Progenitor cell of endocrine pancreas (in vitro differentiated cells): Measurements from ENCODE around the gene MTFMT. TPM values are rescaled to one million over a fixed set of nuclear protein-coding genes. Genes with fewer than 3 reads are reported as not detected.
"Not testable (repeated sequence)": the region's sequence is repeated elsewhere in the genome, so short reads cannot be mapped to it uniquely, and the experiment has no call there.

ENCODE experiments used
- DNase-seq: peaks from one replicate; pipeline ENCODE4 v3.0.0; 2021; ENCODE audit warnings: low spot score; ENCODE audit not compliant: unreplicated experiment
- H3K27ac Mint-ChIP-seq: 2 replicates; pipeline ENCODE4 v1.8.0; 2021; ENCODE audit warnings: mild to moderate bottlenecking, moderate library complexity, mixed read lengths
- H3K27me3 Mint-ChIP-seq: 2 replicates; pipeline ENCODE4 v1.8.0; 2021; ENCODE audit warnings: mixed read lengths
- H3K36me3 Mint-ChIP-seq: 2 replicates; pipeline ENCODE4 v1.8.0; 2022; ENCODE audit warnings: mixed read lengths; ENCODE audit not compliant: insufficient read depth
- H3K4me1 Mint-ChIP-seq: 2 replicates; pipeline ENCODE4 v1.8.0; 2021; ENCODE audit warnings: low read depth, mixed read lengths
- H3K4me3 Mint-ChIP-seq: 2 replicates; pipeline ENCODE4 v1.8.0; 2021; ENCODE audit warnings: low read depth, mild to moderate bottlenecking, moderate library complexity, mixed read lengths
- H3K9me3 Mint-ChIP-seq: 2 replicates; pipeline ENCODE4 v1.8.0; 2021; ENCODE audit warnings: low read depth, mixed read lengths
- CTCF ChIP-seq: fragments of 200-600 bp; sonication (generic); IDR thresholded peaks from one replicate; pipeline ENCODE4 v1.5.0; 2021; ENCODE audit warnings: antibody characterized with exemption, mild to moderate bottlenecking; ENCODE audit not compliant: unreplicated experiment
- long read RNA-seq: library from polyadenylated mRNA; unstranded; transcript quantifications from one replicate; pipeline ENCODE4 v2.0.0, GENCODE V29; 2020
- total RNA-seq: library from RNA; stranded (reverse); gene quantifications from 2 replicates; pipeline ENCODE4 v1.2.1, GENCODE V29; 2021

Gene MTFMT
- 14.0 and 19.4 TPM in 2 replicates for total RNA-seq
- long read RNA-seq, transcript MTFMT-201 (9 exons, 2,734 nt) = major isoform, 30 of 39 reads
- long read RNA-seq, partial matches to known transcripts = 3 of 39 reads
- long read RNA-seq, other reads (novel, unspliced or antisense) = 5 of 39 reads

- Mint-ChIP-seq H3K36me3 (peaks cover 8% of the 10 kb centered on the region), H3K9me3 (no peaks in the 10 kb centered on the region), H3K4me1 (peaks cover 16% of the 10 kb centered on the region), H3K27me3 (peaks cover 10% of the 10 kb centered on the region), H3K27ac (peak within 1 kb of the TSS; percentile 54), H3K4me3 (peak within 1 kb of the TSS; percentile 74)
- peak; percentile 20 for TF ChIP-seq CTCF
- peak; percentile 87 for DNase-seq
Observed at GRCh38 chr15:65028921-65029735, at the start of gene MTFMT. Gene MTFMT (minus strand): TSS chr15:65029639. CDS start chr15:65029613, 26 bp downstream.

DNA sequence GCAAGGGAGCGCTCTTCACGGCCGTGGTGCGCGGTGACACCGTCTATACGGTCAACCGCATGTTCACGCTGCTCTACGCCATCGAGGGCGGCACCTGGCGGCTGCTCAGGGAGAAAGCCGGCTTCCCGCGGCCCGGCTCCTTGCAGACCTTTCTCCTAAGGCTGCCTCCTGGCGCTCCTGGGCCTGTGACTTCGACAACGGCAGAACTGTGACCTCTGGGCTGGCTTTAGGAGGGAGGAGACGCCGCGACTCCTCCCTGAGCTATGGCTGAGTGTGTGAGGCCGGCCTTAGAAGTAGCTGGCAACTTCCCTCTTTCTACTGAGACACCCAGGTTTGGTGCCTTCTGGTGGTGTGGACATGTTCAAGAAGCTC lies 48.5 kb upstream of the MTFMT start:
- peaks cover 47% of the 10 kb centered on the region for H3K27me3 Mint-ChIP-seq
- DNase-seq = peak; percentile 38
- peaks cover 9% of the 10 kb centered on the region for H3K4me1 Mint-ChIP-seq
- no peaks in the 10 kb centered on the region for H3K36me3 Mint-ChIP-seq
- peak overlapping the region; percentile 85 for H3K27ac Mint-ChIP-seq
- H3K4me3 Mint-ChIP-seq = no peak overlapping the region
- H3K9me3 Mint-ChIP-seq = peaks cover 8% of the 10 kb centered on the region
- peak; percentile 60 for TF ChIP-seq CTCF

DNA sequence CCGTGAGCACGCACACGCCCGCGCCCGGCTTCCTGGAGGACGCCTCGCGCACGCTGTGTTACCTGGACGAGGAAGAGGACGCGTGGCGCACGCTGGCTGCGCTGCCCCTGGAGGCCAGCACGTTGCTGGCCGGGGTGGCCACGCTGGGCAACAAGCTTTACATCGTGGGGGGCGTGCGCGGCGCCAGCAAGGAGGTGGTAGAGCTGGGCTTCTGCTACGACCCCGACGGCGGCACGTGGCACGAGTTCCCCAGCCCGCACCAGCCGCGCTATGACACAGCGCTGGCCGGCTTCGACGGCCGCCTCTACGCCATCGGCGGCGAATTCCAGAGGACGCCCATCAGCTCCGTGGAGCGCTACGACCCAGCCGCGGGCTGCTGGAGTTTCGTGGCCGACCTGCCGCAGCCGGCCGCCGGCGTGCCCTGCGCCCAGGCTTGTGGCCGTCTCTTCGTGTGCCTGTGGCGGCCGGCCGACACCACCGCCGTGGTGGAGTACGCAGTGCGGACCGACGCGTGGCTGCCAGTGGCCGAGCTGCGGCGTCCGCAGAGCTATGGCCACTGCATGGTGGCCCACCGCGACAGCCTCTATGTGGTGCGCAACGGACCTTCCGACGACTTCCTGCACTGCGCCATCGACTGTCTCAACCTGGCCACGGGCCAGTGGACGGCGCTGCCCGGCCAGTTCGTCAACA lies 48.0 kb upstream of the MTFMT start:
- H3K27ac Mint-ChIP-seq = peak overlapping the region; percentile 85
- DNase-seq = no peak

DNA sequence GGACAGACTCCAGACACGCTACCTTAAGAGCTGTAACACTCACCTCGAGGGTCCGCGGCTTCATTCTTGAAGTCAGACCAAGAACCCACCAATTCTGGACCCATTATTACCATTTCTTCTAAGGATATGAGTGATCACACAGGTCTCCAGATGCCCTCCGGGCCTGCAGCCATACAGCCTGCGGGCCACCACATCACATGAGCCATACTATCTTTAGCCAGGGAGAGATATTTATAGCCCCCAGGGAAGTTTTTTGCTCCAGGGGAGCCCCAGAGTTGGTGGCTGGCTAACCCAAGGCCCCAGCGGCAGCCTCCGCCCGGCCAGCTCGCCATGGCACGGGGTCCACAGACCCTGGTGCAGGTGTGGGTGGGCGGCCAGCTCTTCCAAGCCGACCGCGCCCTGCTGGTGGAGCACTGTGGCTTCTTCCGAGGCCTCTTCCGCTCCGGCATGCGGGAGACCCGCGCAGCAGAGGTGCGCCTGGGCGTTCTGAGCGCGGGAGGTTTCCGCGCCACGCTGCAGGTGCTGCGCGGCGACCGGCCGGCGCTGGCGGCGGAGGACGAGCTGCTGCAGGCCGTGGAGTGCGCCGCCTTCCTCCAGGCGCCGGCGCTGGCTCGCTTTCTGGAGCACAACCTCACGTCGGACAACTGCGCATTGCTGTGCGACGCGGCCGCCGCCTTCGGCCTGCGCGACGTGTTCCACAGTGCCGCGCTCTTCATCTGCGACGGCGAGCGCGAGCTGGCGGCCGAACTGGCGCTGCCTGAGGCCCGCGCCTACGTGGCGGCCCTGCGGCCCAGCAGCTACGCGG lies 47.2 kb upstream of the MTFMT start, which contains the start of gene KBTBD13:
KBTBD13 (plus strand) TSS at position 261 of the 805 bp plus-strand sequence; CDS start at position 331, 70 bp downstream.
- H3K4me1 Mint-ChIP-seq = no peaks in the 10 kb centered on the region
- no peaks in the 10 kb centered on the region for H3K36me3 Mint-ChIP-seq
- H3K4me3 Mint-ChIP-seq = no peak within 1 kb of the TSS
- H3K27me3 Mint-ChIP-seq = peaks cover 37% of the 10 kb centered on the region
- peaks cover 8% of the 10 kb centered on the region for H3K9me3 Mint-ChIP-seq
- H3K27ac Mint-ChIP-seq = peak within 1 kb of the TSS; percentile 85
- TF ChIP-seq CTCF = no peak
- no peak for DNase-seq

More for the DNA sequence above, 48.0 kb upstream of the MTFMT start:
- TF ChIP-seq CTCF = no peak
- no peaks in the 10 kb centered on the region for H3K36me3 Mint-ChIP-seq
- H3K9me3 Mint-ChIP-seq = peaks cover 8% of the 10 kb centered on the region
- peaks cover 41% of the 10 kb centered on the region for H3K27me3 Mint-ChIP-seq
- peaks cover 3% of the 10 kb centered on the region for H3K4me1 Mint-ChIP-seq
- no peak overlapping the region for H3K4me3 Mint-ChIP-seq

DNA sequence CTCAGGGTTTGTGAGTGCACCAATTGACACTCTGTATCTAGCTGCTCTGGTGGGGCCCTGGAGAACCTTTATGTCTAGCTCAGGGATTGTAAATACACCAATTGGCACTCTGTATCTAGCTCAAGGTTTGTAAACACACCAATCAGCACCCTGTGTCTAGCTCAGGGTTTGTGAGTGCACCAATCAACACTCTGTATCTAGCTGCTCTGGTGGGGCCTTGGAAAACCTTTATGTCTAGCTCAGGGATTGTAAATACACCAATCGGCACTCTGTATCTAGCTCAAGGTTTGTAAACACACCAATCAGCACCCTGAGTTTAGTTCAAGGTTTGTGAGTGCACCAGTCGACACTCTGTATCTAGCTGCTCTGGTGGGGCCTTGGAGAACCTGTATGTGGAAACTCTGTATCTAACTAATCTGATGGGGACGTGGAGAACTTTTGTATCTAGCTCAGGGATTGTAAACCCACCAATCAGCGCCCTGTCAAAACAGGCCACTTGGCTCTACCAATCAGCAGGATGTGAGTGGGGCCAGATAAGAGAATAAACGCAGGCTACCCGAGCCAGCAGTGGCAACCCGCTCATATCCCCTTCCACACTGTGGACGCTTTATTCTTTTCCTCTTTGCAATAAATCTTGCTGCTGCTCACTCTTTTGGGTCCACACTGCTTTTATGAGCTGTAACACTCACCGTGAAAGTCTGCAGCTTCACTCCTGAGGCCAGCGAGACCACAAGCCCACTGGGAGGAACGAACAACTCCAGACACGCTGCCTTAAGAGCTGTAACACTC lies 46.4 kb upstream of the MTFMT start:
- DNase-seq, H3K27ac Mint-ChIP-seq, H3K4me1 Mint-ChIP-seq, H3K9me3 Mint-ChIP-seq, H3K4me3 Mint-ChIP-seq, H3K36me3 Mint-ChIP-seq: not testable (repeated sequence)
- peaks cover 28% of the 10 kb centered on the region for H3K27me3 Mint-ChIP-seq

DNA sequence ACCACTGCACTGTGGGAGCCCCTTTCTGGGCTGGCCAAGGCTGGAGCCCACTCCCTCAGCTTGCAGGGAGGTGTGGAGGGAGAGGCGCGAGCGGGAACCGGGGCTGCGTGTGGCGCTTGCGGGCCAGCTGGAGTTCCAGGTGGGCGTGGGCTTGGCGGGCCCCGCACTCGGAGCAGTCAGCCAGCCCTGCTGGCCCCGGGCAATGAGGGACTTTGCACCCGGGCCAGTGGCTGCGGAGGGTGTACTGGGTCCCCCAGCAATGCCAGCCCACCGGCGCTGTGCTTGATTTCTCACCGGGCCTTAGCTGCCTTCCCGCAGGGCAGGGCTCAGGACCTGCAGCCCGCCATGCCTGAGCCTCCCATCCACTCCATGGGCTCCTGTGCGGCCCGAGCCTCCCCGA lies 45.5 kb upstream of the MTFMT start:
- H3K4me1 Mint-ChIP-seq, H3K4me3 Mint-ChIP-seq, H3K27ac Mint-ChIP-seq, H3K36me3 Mint-ChIP-seq, H3K9me3 Mint-ChIP-seq, DNase-seq: not testable (repeated sequence)
- peaks cover 28% of the 10 kb centered on the region for H3K27me3 Mint-ChIP-seq
